ENCODE data around the gene PRR18. TPM values are rescaled to one million over a fixed set of nuclear protein-coding genes. Genes with fewer than 3 reads are reported as not detected.

PRR18 gene
- total RNA-seq, 1 experiment from 2014 or later = not detected

DNA sequence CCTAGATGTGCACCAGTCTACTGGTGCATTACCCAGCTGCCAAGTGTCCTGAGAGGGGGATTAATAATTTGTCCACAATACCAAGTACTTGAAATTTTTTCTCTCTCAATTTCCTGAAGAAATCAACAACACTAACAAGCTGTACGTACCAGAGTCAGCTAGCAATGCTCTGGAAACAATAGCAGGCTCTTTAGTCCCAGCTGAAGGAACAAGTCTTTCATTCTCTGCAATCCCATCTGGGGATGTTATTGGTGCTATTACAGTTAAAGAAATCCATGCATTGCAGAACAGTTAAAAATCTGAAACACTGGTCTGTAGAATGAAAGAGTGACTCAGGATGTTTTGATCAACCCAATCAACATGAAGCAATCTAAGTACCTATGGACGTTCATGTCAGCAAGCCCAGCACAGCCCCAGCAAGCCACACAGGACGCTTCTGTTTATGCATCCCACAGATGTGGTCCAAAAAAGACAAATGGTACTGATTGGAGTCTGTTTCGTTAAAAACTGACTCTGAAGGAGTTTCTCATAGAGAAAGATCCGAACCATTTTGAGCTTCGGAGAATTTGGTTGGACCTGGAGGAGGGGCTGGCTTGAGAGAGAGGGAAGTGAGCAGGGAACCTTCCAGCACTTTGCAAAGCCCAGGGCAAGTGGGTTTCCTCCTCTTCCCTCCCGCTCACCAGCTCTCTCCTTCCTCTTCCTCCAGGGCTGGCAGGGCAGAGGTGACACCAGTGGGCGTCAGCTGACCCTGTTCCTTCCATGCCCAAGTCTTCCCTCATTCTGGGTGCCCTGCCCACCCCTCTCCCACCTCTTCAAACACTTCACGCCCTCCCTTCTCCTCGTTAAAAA, 11.9 kb downstream of the PRR18 start:
- Mint-ChIP-seq H3K9me3 (peaks cover 18 to 24% of the 10 kb centered on the region in 2 experiments), H3K27me3 (ENCODE audit: low read depth) (peaks cover 24% of the 10 kb centered on the region), H3K36me3 (ENCODE audit: insufficient read depth in 1 of 3, low read depth in 3 of 3) (peaks cover 0 to 17% (median 1%) of the 10 kb centered on the region in 3 experiments; a peak in 3 of 7 replicates), H3K27ac (no peak overlapping the region), H3K4me1 (no peaks in the 10 kb centered on the region), H3K4me3 (no peak overlapping the region)
- no peaks in the 10 kb centered on the region for H3K79me2 ChIP-seq (ENCODE audit: insufficient read depth, low read length)
- no peak overlapping the region for H2BK15ac ChIP-seq (ENCODE audit: low read depth, low read length)
- no peaks in the 10 kb centered on the region for H4K20me1 ChIP-seq (ENCODE audit: control insufficient read depth, insufficient read depth, insufficient read length)
- no peak overlapping the region for H3K4me2 ChIP-seq (ENCODE audit: insufficient read depth, insufficient read length, low read length)
- no peak overlapping the region for H4K5ac ChIP-seq (ENCODE audit: insufficient read length, low read depth, low read length)
- H3K4ac ChIP-seq (ENCODE audit: low read depth, low read length) = no peak overlapping the region
- H3K56ac ChIP-seq (ENCODE audit: insufficient read length, low read depth, low read length) = no peak overlapping the region
- no peak overlapping the region for H2BK5ac ChIP-seq (ENCODE audit: insufficient read length, low read length)
- no peak overlapping the region for H2BK20ac ChIP-seq (ENCODE audit: low read depth, low read length, poor library complexity, severe bottlenecking)
- H2AFZ ChIP-seq (ENCODE audit: low read length) = no peak overlapping the region
- H3K14ac ChIP-seq (ENCODE audit: insufficient read depth, low read length) = no peak overlapping the region
- no peaks in the 10 kb centered on the region for H3K4me1 ChIP-seq (ENCODE audit: insufficient read depth, low read length)
- DNase-seq = no peak
- H3T11ph ChIP-seq (ENCODE audit: low read length) = no peak overlapping the region
- no peak overlapping the region for H2BK120ac ChIP-seq (ENCODE audit: low read depth, low read length, poor library complexity, severe bottlenecking)
- no CpG with 5 or more reads among the region's 10 CpGs for WGBS (ENCODE audit: extremely low coverage, insufficient read length, low lambda C conversion rate)
- H3K79me1 ChIP-seq (ENCODE audit: insufficient read depth, low read depth, low read length, poor library complexity, severe bottlenecking) = no peaks in the 10 kb centered on the region
- no peak overlapping the region for H3K9ac ChIP-seq (ENCODE audit: extremely low read depth, insufficient read length, low read length)
- no peaks in the 10 kb centered on the region for H3K27me3 ChIP-seq (ENCODE audit: insufficient read depth, low read length)
- H3K23ac ChIP-seq (ENCODE audit: insufficient read length, low read depth, low read length) = no peak overlapping the region
- H2AK5ac ChIP-seq (ENCODE audit: insufficient read length, low read length) = no peak overlapping the region
- H4K91ac ChIP-seq (ENCODE audit: insufficient read length, low read depth, low read length) = no peak overlapping the region
- no peak overlapping the region for H4K8ac ChIP-seq (replicated peaks; ENCODE audit: insufficient read length, low read depth, low read length)
- H3K23me2 ChIP-seq (ENCODE audit: insufficient read length, low read depth, low read length, poor library complexity, severe bottlenecking) = no peaks in the 10 kb centered on the region
- TF ChIP-seq, protein P1, sequence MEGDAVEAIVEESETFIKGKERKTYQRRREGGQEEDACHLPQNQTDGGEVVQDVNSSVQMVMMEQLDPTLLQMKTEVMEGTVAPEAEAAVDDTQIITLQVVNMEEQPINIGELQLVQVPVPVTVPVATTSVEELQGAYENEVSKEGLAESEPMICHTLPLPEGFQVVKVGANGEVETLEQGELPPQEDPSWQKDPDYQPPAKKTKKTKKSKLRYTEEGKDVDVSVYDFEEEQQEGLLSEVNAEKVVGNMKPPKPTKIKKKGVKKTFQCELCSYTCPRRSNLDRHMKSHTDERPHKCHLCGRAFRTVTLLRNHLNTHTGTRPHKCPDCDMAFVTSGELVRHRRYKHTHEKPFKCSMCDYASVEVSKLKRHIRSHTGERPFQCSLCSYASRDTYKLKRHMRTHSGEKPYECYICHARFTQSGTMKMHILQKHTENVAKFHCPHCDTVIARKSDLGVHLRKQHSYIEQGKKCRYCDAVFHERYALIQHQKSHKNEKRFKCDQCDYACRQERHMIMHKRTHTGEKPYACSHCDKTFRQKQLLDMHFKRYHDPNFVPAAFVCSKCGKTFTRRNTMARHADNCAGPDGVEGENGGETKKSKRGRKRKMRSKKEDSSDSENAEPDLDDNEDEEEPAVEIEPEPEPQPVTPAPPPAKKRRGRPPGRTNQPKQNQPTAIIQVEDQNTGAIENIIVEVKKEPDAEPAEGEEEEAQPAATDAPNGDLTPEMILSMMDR (conservative IDR thresholded peaks at IDR 0.05) = no peak
- no peaks in the 10 kb centered on the region for H3K9me3 ChIP-seq (ENCODE audit: control insufficient read depth, low read depth, low read length)
- H3K18ac ChIP-seq (ENCODE audit: insufficient read length, low read depth, low read length) = no peak overlapping the region
- no peak overlapping the region for H2BK12ac ChIP-seq (ENCODE audit: insufficient read length, low read depth, low read length)
- H3K27ac ChIP-seq (ENCODE audit: insufficient read length, low read depth, low read length) = no peak overlapping the region
